ENCODE data around the gene CENPB.

Gene CENPB

GRCh38 chr20:3821996-3822395 lies 35.5 kb upstream of the CENPB start:
- no peaks in the 10 kb centered on the region for H3K27me3 ChIP-seq (ENCODE audit: insufficient read depth, low read length)
- H3K9me3 ChIP-seq (ENCODE audit: low read length), result no peaks in the 10 kb centered on the region
- no peak for TF ChIP-seq CTCF (IDR thresholded peaks at IDR 0.05; ENCODE audit: low read length)
- TF ChIP-seq EZH2 (IDR thresholded peaks at IDR 0.05; ENCODE audit: borderline replicate concordance, low read length), result no peak
- H3K9ac ChIP-seq (ENCODE audit: low read length), result no peak overlapping the region
- H3K9me2 ChIP-seq (ENCODE audit: low read depth, low read length), result no peaks in the 10 kb centered on the region
- H3K36me3 ChIP-seq (ENCODE audit: insufficient read depth, low read length), result peaks cover 26% of the 10 kb centered on the region; the same call in 1 of the 2 replicates
- no peak overlapping the region for H2AFZ ChIP-seq (ENCODE audit: low read length)
- H3K4me3 ChIP-seq (ENCODE audit: low read depth, low read length, poor library complexity, severe bottlenecking), result no peak overlapping the region
- H3K4me2 ChIP-seq (ENCODE audit: low read length), result no peak overlapping the region
- H4K20me1 ChIP-seq (ENCODE audit: insufficient read depth, low read length), result no peaks in the 10 kb centered on the region
- H3K4me1 ChIP-seq (ENCODE audit: insufficient read depth, low read length, severe bottlenecking), result peaks cover 27% of the 10 kb centered on the region
- no peak overlapping the region for H3K27ac ChIP-seq (ENCODE audit: low read depth, low read length, poor library complexity, severe bottlenecking)
- no peaks in the 10 kb centered on the region for H3F3A ChIP-seq (ENCODE audit: insufficient read depth, low read length)
- no peaks in the 10 kb centered on the region for H3K79me2 ChIP-seq (ENCODE audit: insufficient read depth, low read length)

GRCh38 chr20:3820901-3821727 lies 34.6 kb upstream of the CENPB start:
- Histone ChIP-seq H4K20me1 (ENCODE audit: insufficient read depth, low read length) (no peaks in the 10 kb centered on the region), H3K9me2 (ENCODE audit: low read depth, low read length) (no peaks in the 10 kb centered on the region), H2AFZ (ENCODE audit: low read length) (no peak overlapping the region), H3K9ac (ENCODE audit: low read length) (peak overlapping the region; percentile 72), H3K4me3 (ENCODE audit: low read depth, low read length, poor library complexity, severe bottlenecking) (peak overlapping the region; percentile 62), H3K79me2 (ENCODE audit: insufficient read depth, low read length) (no peaks in the 10 kb centered on the region), H3K4me2 (ENCODE audit: low read length) (peak overlapping the region; percentile 59), H3K9me3 (ENCODE audit: low read length) (no peaks in the 10 kb centered on the region), H3K27ac (ENCODE audit: low read depth, low read length, poor library complexity, severe bottlenecking) (peak overlapping the region; percentile 76), H3K27me3 (ENCODE audit: insufficient read depth, low read length) (no peaks in the 10 kb centered on the region), H3K36me3 (ENCODE audit: insufficient read depth, low read length) (peaks cover 22% of the 10 kb centered on the region; the same call in 1 of the 2 replicates), H3K4me1 (ENCODE audit: insufficient read depth, low read length, severe bottlenecking) (peaks cover 27% of the 10 kb centered on the region), H3F3A (ENCODE audit: insufficient read depth, low read length) (no peaks in the 10 kb centered on the region)
- TF ChIP-seq CTCF (IDR thresholded peaks at IDR 0.05; ENCODE audit: low read length) (no peak), EZH2 (IDR thresholded peaks at IDR 0.05; ENCODE audit: borderline replicate concordance, low read length) (no peak)

GRCh38 chr20:3820048-3820900 lies 33.7 kb upstream of the CENPB start, which contains the start of gene AP5S1:
TSS of gene AP5S1 (plus strand) at chr20:3820547. CDS start at chr20:3822118, 1,571 bp downstream.
- Histone ChIP-seq H3K4me1 (ENCODE audit: insufficient read depth, low read length, severe bottlenecking) (peaks cover 27% of the 10 kb centered on the region), H3K4me2 (ENCODE audit: low read length) (peak within 1 kb of the TSS; percentile 59), H2AFZ (ENCODE audit: low read length) (peak within 1 kb of the TSS; percentile 96; the same call in 1 of the 2 replicates)

More at GRCh38 chr20:3820048-3820900, 33.7 kb upstream of the CENPB start, which contains the start of gene AP5S1:
- TF ChIP-seq CTCF (IDR thresholded peaks at IDR 0.05; ENCODE audit: low read length), result peak; percentile 99
- no peak for TF ChIP-seq EZH2 (IDR thresholded peaks at IDR 0.05; ENCODE audit: borderline replicate concordance, low read length)
- Histone ChIP-seq H3K79me2 (ENCODE audit: insufficient read depth, low read length) (no peaks in the 10 kb centered on the region), H4K20me1 (ENCODE audit: insufficient read depth, low read length) (no peaks in the 10 kb centered on the region), H3K36me3 (ENCODE audit: insufficient read depth, low read length) (peaks cover 16% of the 10 kb centered on the region; the same call in 1 of the 2 replicates), H3F3A (ENCODE audit: insufficient read depth, low read length) (no peaks in the 10 kb centered on the region), H3K9me3 (ENCODE audit: low read length) (no peaks in the 10 kb centered on the region), H3K9me2 (ENCODE audit: low read depth, low read length) (no peaks in the 10 kb centered on the region), H3K27ac (ENCODE audit: low read depth, low read length, poor library complexity, severe bottlenecking) (peak within 1 kb of the TSS; percentile 76), H3K27me3 (ENCODE audit: insufficient read depth, low read length) (no peaks in the 10 kb centered on the region), H3K4me3 (ENCODE audit: low read depth, low read length, poor library complexity, severe bottlenecking) (peak within 1 kb of the TSS; percentile 62), H3K9ac (ENCODE audit: low read length) (peak within 1 kb of the TSS; percentile 72)
